ENCODE measurements around the gene PTPRG. TPM values are rescaled to one million over a fixed set of nuclear protein-coding genes. Genes with fewer than 3 reads are reported as not detected.

The PTPRG gene
- total and polyA plus RNA-seq, 11 donors = 8.0 to 48.5 (median 35.4) TPM

DNA sequence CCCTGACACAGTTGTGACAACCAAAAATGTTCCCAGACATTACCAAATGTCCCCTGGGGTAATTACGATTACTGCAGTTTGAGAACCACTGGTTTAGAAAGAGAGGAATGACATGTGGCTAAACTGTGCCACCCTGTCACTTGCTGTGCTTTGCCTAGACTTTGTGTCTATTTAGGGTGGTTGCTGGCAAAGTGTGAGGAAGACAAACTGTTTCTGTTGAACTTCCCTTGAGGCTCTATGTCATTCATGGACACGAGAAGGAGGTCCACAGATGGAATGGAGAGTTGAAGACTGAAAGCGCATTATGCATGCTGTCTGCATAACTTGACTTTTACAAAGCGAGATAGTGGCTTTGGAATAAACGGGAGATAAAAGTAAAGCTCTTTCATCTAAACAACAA is 495.3 kb downstream of the PTPRG start:
- no peaks in the 10 kb centered on the region for H3K27me3 ChIP-seq
- H3K4me3 ChIP-seq = no peak overlapping the region
- DNase-seq (no peak), ATAC-seq (peak in 2 of 4 donors; percentile 44 to 46)
- TF ChIP-seq, protein P1, sequence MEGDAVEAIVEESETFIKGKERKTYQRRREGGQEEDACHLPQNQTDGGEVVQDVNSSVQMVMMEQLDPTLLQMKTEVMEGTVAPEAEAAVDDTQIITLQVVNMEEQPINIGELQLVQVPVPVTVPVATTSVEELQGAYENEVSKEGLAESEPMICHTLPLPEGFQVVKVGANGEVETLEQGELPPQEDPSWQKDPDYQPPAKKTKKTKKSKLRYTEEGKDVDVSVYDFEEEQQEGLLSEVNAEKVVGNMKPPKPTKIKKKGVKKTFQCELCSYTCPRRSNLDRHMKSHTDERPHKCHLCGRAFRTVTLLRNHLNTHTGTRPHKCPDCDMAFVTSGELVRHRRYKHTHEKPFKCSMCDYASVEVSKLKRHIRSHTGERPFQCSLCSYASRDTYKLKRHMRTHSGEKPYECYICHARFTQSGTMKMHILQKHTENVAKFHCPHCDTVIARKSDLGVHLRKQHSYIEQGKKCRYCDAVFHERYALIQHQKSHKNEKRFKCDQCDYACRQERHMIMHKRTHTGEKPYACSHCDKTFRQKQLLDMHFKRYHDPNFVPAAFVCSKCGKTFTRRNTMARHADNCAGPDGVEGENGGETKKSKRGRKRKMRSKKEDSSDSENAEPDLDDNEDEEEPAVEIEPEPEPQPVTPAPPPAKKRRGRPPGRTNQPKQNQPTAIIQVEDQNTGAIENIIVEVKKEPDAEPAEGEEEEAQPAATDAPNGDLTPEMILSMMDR (IDR thresholded peaks at IDR 0.05) = no peak
- no peak for TF ChIP-seq POLR2A (IDR thresholded peaks at IDR 0.05)
- no peak overlapping the region for H3K27ac ChIP-seq
- H3K4me1 ChIP-seq = peaks cover 0 to 24% (median 6%) of the 10 kb centered on the region in 12 donors
- H3K9me3 ChIP-seq = peaks cover 0 to 2% (median 0%) of the 10 kb centered on the region in 12 donors
- no peaks in the 10 kb centered on the region for H3K36me3 ChIP-seq
- WGBS, 4 donors = 78 to 85% (median 83%) methylated on average over 5 of the region's 5 CpGs
- intact Hi-C loops (cut with DNase I) = no loop called here

DNA sequence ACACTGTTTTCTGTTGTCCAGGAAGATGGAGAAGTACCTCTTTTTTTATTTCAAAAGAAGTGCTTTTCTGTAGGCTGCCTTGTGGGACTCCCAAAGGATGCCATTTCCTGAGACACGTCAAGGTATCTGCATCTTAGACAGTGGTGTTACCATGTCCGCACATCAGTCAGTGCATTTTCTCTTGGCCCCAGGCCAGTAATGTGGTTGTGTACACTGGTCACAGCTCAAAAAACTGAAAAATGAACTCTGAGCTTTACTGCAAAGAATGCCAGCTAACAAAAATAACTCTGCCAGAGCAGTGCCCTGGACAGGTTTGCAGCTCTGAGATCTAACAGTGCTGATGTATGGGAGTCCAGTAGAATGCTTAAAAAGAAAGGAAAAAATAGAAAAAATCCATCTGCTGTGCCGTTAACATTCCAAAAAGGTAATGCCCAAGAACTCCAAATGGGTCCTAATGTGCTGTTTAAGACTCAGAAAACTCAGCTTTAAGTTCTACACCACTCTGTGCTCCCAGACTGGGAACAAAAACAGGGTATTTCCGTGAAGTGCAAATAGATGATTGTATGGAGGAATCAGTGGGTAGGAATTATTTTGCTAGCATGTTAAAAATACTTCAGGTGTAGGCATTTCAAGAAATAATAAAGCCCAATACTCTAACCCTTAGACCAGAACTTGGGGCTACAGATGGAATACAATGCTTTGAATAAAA is 496.1 kb downstream of the PTPRG start:
- Histone ChIP-seq H3K4me1 (peaks cover 0 to 24% (median 6%) of the 10 kb centered on the region in 12 donors), H3K36me3 (no peaks in the 10 kb centered on the region), H3K27ac (no peak overlapping the region), H3K27me3 (no peaks in the 10 kb centered on the region), H3K4me3 (no peak overlapping the region), H3K9me3 (peaks cover 0 to 2% (median 0%) of the 10 kb centered on the region in 12 donors)
- TF ChIP-seq POLR2A (IDR thresholded peaks at IDR 0.05) = no peak
- TF ChIP-seq, protein P1 (IDR thresholded peaks at IDR 0.05) = no peak
- intact Hi-C loops (cut with DNase I) = no loop called here
- no peak for DNase-seq
- ATAC-seq = peak in 2 of 4 donors; percentile 26 to 32
- WGBS, 4 donors = 71 to 80% (median 78%) methylated on average over 4 of the region's 4 CpGs

DNA sequence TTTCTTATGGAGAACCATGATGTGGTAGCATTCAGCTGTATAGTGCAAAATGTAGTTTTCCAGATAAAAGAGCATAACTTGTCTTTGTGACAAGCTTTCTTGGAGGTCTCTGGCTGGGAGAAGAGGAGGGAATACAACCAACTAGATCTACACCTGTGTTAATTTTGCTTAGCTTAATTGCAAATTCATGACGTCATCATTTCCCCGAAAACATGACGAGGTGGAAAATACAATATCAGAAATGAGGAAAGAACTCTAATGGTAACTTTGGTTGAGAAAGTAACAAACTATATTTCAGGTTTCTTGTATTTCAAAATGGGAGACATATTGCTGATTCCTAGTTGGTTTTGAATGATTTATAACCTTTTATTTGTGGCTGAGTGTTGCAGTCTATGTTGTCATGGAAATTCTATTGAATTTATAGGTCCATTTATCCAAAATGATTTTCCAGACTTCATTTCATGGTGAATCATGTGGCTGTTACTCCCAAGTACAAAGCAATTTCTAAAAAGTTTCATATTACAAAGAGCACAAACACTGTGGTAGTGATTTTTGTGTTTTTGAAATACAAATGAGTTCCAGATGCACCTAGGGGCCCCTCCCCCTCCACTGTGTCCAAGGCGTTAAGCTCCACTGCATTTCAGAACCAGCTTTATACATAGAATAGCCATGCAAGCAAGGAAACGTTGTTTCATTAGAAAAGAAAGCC is 504.8 kb downstream of the PTPRG start:
- H3K27ac ChIP-seq = no peak overlapping the region
- peaks cover 0 to 19% (median 8%) of the 10 kb centered on the region in 12 donors for H3K4me1 ChIP-seq
- WGBS, 4 donors = 91 to 95% (median 94%) methylated on average over 5 of the region's 5 CpGs
- no peak overlapping the region for H3K4me3 ChIP-seq
- ATAC-seq = no peak
- H3K9me3 ChIP-seq = no peaks in the 10 kb centered on the region
- TF ChIP-seq, protein P1 (IDR thresholded peaks at IDR 0.05) = no peak
- no peak for TF ChIP-seq POLR2A (IDR thresholded peaks at IDR 0.05)
- no peaks in the 10 kb centered on the region for H3K36me3 ChIP-seq
- intact Hi-C loops (cut with DNase I) = no loop called here
- DNase-seq = no peak
- H3K27me3 ChIP-seq = no peaks in the 10 kb centered on the region

DNA sequence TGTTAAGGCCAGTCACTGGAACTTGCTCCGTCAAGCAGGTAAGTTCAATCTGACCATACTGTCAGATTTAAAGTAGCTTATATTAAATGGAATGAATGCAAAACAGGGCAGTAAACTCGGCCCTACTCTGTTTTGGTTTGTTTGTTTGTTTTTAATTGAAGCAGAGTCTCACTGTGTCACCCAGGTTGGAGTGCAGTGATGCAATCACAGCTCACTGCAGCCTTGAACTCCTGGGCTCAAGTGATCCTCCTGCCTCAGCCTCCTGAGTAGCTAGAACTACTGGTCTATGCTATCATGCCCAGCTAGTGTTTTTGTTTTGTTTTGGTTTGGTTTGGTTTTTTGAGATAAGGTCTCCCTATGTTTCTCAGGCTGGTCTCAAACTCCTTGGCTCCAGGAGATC is 507.0 kb downstream of the PTPRG start:
- 88 to 93% (median 91%) methylated on average over 2 of the region's 2 CpGs for WGBS, 4 donors
- intact Hi-C loops (cut with DNase I) = no loop called here

More for the DNA sequence above, 507.0 kb downstream of the PTPRG start:
- TF ChIP-seq POLR2A (IDR thresholded peaks at IDR 0.05) = no peak
- TF ChIP-seq, protein P1 (IDR thresholded peaks at IDR 0.05) = no peak
- ATAC-seq (no peak), DNase-seq (no peak)
- Histone ChIP-seq H3K36me3 (no peaks in the 10 kb centered on the region), H3K4me1 (peaks cover 0 to 25% (median 13%) of the 10 kb centered on the region in 12 donors), H3K27ac (no peak overlapping the region), H3K27me3 (no peaks in the 10 kb centered on the region), H3K4me3 (no peak overlapping the region), H3K9me3 (no peaks in the 10 kb centered on the region)
